IMR-90 (cell line): ENCODE data around the gene ALK. TPM values are rescaled to one million over a fixed set of nuclear protein-coding genes. Genes with fewer than 3 reads are reported as not detected.

ENCODE experiments used
- ATAC-seq: fragments of 200-7000 bp; cut with Tn5 transposase; 2 replicates; pipeline ENCODE4 v1.9.1; 2020; ENCODE audit warnings: low read depth, mild to moderate bottlenecking, moderate library complexity
- BruUV-seq: library from RNA; stranded (reverse); fragments of 400-500 nt; replicated peaks from 2 replicates; lab custom pipeline; 2021; lab: Mats Ljungman, UMichigan
- CTCF ChIA-PET: fragments of 300-600 bp; formaldehyde crosslinking; extraction: SDS; loops from one replicate; lab custom pipeline; 2021; ENCODE audit warnings: antibody characterized with exemption; lab: Yijun Ruan, JAX
- POLR2A ChIA-PET: fragments of 300-600 bp; sonication (Branson Sonifier 250); formaldehyde crosslinking; loops from one replicate; lab custom pipeline; 2022; ENCODE audit warnings: antibody characterized with exemption; ENCODE audit not compliant: unreplicated experiment; lab: Charles Lee
- DNase-seq: peaks from one replicate; pipeline ENCODE4 v3.0.0; 2013
- H2AFZ ChIP-seq: replicated peaks from 2 replicates; pipeline ENCODE3; 2013; ENCODE audit warnings: low read length, mild to moderate bottlenecking; ENCODE audit not compliant: poor library complexity
- H2AK5ac ChIP-seq: 2 replicates; pipeline ENCODE4 v1.6.1; 2013; ENCODE audit warnings: low read depth, low read length, inconsistent platforms
- H2AK9ac ChIP-seq: replicated peaks from 2 replicates; pipeline ENCODE3; 2013; ENCODE audit warnings: mild to moderate bottlenecking, low read depth, low read length, moderate library complexity; ENCODE audit not compliant: poor library complexity
- H2BK120ac ChIP-seq: 2 replicates; pipeline ENCODE4 v1.6.1; 2013; ENCODE audit warnings: low read depth, low read length, inconsistent platforms
- H2BK15ac ChIP-seq: 3 replicates; pipeline ENCODE4 v1.6.1; 2013; ENCODE audit warnings: low read depth, low read length, inconsistent platforms
- H2BK20ac ChIP-seq: 2 replicates; pipeline ENCODE4 v1.6.1; 2013; ENCODE audit warnings: low read depth, mild to moderate bottlenecking, inconsistent platforms, low read length, moderate library complexity
- H2BK5ac ChIP-seq: 2 replicates; pipeline ENCODE4 v1.6.1; 2013; ENCODE audit warnings: mild to moderate bottlenecking, low read depth, low read length, inconsistent platforms; ENCODE audit not compliant: poor library complexity, severe bottlenecking
- H3K14ac ChIP-seq: replicated peaks from 2 replicates; pipeline ENCODE4 v1.6.1; 2013; ENCODE audit warnings: low read depth, low read length, inconsistent platforms
- H3K18ac ChIP-seq: 2 replicates; pipeline ENCODE4 v1.6.1; 2013; ENCODE audit warnings: low read depth, low read length, control low read depth
- H3K23ac ChIP-seq: 2 replicates; pipeline ENCODE4 v1.6.1; 2013; ENCODE audit warnings: low read depth, low read length, inconsistent platforms
- H3K27ac ChIP-seq: 2 replicates; pipeline ENCODE4 v1.5.1; 2013; ENCODE audit warnings: mild to moderate bottlenecking, control low read depth, low read length; ENCODE audit not compliant: insufficient read depth
- H3K27me3 ChIP-seq: 2 replicates; pipeline ENCODE4 v1.6.1; 2013; ENCODE audit warnings: low read length; ENCODE audit not compliant: control insufficient read depth, insufficient read depth
- H3K36me3 ChIP-seq: 2 replicates; pipeline ENCODE4 v1.6.1; 2013; ENCODE audit warnings: low read length, mixed read lengths; ENCODE audit not compliant: control insufficient read depth, insufficient read depth
- H3K4ac ChIP-seq: 2 replicates; pipeline ENCODE4 v1.6.1; 2013; ENCODE audit warnings: low read depth, low read length, inconsistent platforms
- H3K4me1 ChIP-seq: 2 replicates; pipeline ENCODE4 v1.6.1; 2013; ENCODE audit warnings: low read length, mixed read lengths; ENCODE audit not compliant: control insufficient read depth, insufficient read depth
- H3K4me2 ChIP-seq: 2 replicates; pipeline ENCODE4 v1.6.1; 2013; ENCODE audit warnings: low read depth, mild to moderate bottlenecking, control low read depth, low read length, moderate library complexity
- H3K4me3 ChIP-seq: 2 replicates; pipeline ENCODE4 v1.5.1; 2013; ENCODE audit warnings: low read depth, mild to moderate bottlenecking, control low read depth, low read length, moderate library complexity; ENCODE audit not compliant: insufficient read depth
- H3K56ac ChIP-seq: 2 replicates; pipeline ENCODE4 v1.6.1; 2013; ENCODE audit warnings: low read length, inconsistent platforms; ENCODE audit not compliant: insufficient read depth; ENCODE audit errors: extremely low read depth
- H3K79me1 ChIP-seq, 2 experiments: 2 replicates each; pipeline ENCODE4 v1.6.1; 2013; ENCODE audit warnings: low read length in 2 of 2, inconsistent platforms in 1 of 2, low read depth in 1 of 2
- H3K9ac ChIP-seq: 2 replicates; pipeline ENCODE4 v1.6.1; 2013; ENCODE audit warnings: low read depth, low read length, control low read depth
- H3K9me1 ChIP-seq: 2 replicates; pipeline ENCODE4 v1.6.1; 2013; ENCODE audit warnings: low read length, inconsistent platforms; ENCODE audit not compliant: insufficient read depth
- H3K9me3 ChIP-seq: 2 replicates; pipeline ENCODE4 v1.6.1; 2013; ENCODE audit warnings: low read length; ENCODE audit not compliant: control insufficient read depth, insufficient read depth
- H4K20me1 ChIP-seq: 2 replicates; pipeline ENCODE4 v1.6.1; 2013; ENCODE audit warnings: low read length, inconsistent platforms; ENCODE audit not compliant: insufficient read depth
- H4K5ac ChIP-seq: 2 replicates; pipeline ENCODE4 v1.6.1; 2013; ENCODE audit warnings: mild to moderate bottlenecking, low read depth, low read length, control low read depth
- H4K8ac ChIP-seq, 2 experiments: 2 replicates each; pipeline ENCODE4 v1.6.1; 2013; ENCODE audit warnings: low read depth in 2 of 2, low read length in 2 of 2, control low read depth in 1 of 2, inconsistent platforms in 1 of 2
- H4K91ac ChIP-seq: 2 replicates; pipeline ENCODE4 v1.6.1; 2013; ENCODE audit warnings: low read depth, low read length, inconsistent platforms; ENCODE audit not compliant: insufficient read depth
- CEBPB ChIP-seq: IDR thresholded peaks from 2 replicates; pipeline ENCODE4 v1.6.1; 2012; ENCODE audit warnings: low read depth, low read length, improper control_type of control experiment
- FOS ChIP-seq: fragments of 150-350 bp; IDR thresholded peaks from 2 replicates; pipeline ENCODE4 v1.6.1; 2016; ENCODE audit warnings: low read depth, low read length
- MAFK ChIP-seq: IDR thresholded peaks from 2 replicates; pipeline ENCODE4 v1.6.1; 2012; ENCODE audit warnings: low read depth, low read length, improper control_type of control experiment
- POLR2A ChIP-seq: IDR thresholded peaks from 2 replicates; pipeline ENCODE4 v1.6.1; 2012; ENCODE audit warnings: mild to moderate bottlenecking, low read depth, low read length
- RAD21 ChIP-seq: IDR thresholded peaks from 2 replicates; pipeline ENCODE4 v1.6.1; 2012; ENCODE audit warnings: low read length, improper control_type of control experiment
- RCOR1 ChIP-seq: IDR thresholded peaks from 2 replicates; pipeline ENCODE4 v1.6.1; 2012; ENCODE audit warnings: mild to moderate bottlenecking, low read length, improper control_type of control experiment; ENCODE audit not compliant: insufficient replicate concordance
- WGBS, 2 experiments: methylation state at CpG; one replicate each; pipeline versions ENCODE4 v1.1.5 to v1.1.7; 2013; ENCODE audit warnings: missing lambda C conversion rate in 2 of 2; ENCODE audit not compliant: insufficient read length in 1 of 2; ENCODE audit errors: extremely low coverage in 2 of 2; 5-methylcytosine and 5-hydroxymethylcytosine counted together
- dilution Hi-C: fragments of 300-500 bp; cut with HindIII; formaldehyde crosslinking; loops from one replicate; pipeline ENCODE4 v1.14.3; 2018; ENCODE audit warnings: low sequenced_read_pairs; ENCODE audit not compliant: unreplicated experiment
- in situ Hi-C: fragments of 300-500 bp; cut with MboI; formaldehyde crosslinking; loops from 3 replicates; pipeline ENCODE4 v1.14.3; 2019; ENCODE audit warnings: low sequenced_read_pairs, inconsistent platforms, mixed read lengths
- intact Hi-C: fragments of 100-400 bp; cut with micrococcal nuclease; formaldehyde crosslinking; loops from 2 replicates; pipeline ENCODE4 v1.10.0; 2022
- polyA plus RNA-seq, 3 experiments: library from polyadenylated mRNA; depleted of rRNA; stranded (reverse); fragments of >200 nt; gene quantifications; 2 replicates each; pipeline ENCODE4 v1.2.3, GENCODE V29; 2012; ENCODE audit warnings: low replicate concordance in 1 of 3
- total RNA-seq: library from RNA; depleted of rRNA; stranded (reverse); fragments of >200 nt; gene quantifications from 2 replicates; pipeline ENCODE4 v1.2.3, GENCODE V29; 2012

Gene ALK
- total and polyA plus RNA-seq, 2 of the 4 experiments (the other 2 are of a cell fraction): not detected

DNA sequence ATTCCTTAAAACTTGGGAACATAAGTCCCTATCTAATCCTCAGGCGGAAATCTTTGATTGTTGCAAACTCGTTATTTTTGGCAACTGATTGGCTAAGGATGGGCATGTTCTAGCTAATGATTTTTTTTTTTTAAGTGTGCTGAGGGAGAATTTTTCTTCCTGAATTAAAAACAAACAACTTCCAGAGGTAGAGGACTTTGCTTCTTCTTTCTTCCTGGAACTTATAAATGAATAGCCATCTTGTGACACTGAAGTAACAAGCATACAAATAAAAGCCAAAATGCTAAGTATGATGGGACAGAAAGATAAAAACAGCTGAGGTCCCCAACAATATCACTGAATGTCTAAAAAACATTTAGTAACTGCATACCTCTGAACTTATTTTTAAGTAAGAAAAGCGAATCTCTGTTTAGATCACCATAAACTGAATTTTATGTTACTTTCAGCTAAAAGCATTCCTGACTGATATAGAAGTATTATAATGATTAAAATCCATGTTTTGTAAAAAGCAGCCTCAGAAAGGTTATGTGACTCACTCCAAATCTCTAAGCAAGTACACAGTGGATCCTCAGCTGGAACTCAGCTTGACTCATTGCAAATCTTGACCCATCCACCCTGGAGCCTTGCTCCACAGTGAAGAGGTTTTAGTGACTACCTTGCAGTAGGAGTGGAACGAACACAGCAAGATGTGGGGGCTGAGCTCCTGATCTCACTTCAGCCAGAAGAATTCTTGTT, 461.8 kb downstream of the ALK start:
- Histone ChIP-seq H3K4me3 (no peak overlapping the region), H3K27ac (no peak overlapping the region), H3K79me1 (no peaks in the 10 kb centered on the region), H3K9me3 (no peaks in the 10 kb centered on the region), H2AFZ (no peak overlapping the region), H2BK120ac (0 out of 2 replicates have a peak overlapping the region, but pooled peaks have one; percentile 16), H3K4me2 (no peak overlapping the region), H3K14ac (no peak overlapping the region), H3K9me1 (no peaks in the 10 kb centered on the region), H2BK15ac (no peak overlapping the region), H3K4ac (no peak overlapping the region; the same call in 1 of the 2 replicates), H3K23ac (no peak overlapping the region), H2AK5ac (no peak overlapping the region), H3K18ac (peak overlapping the region; percentile 53; the same call in 1 of the 2 replicates), H3K36me3 (no peaks in the 10 kb centered on the region), H2AK9ac (no peak overlapping the region), H4K8ac (peak overlapping the region in 1 of 2 experiments; percentile 45; a peak in 1 of 4 replicates), H2BK5ac (peak overlapping the region; percentile 62), H3K9ac (no peak overlapping the region), H3K56ac (no peak overlapping the region), H4K20me1 (no peaks in the 10 kb centered on the region), H3K27me3 (no peaks in the 10 kb centered on the region), H3K4me1 (peaks cover 6% of the 10 kb centered on the region), H4K91ac (no peak overlapping the region; the same call in 1 of the 2 replicates), H2BK20ac (peak overlapping the region; percentile 28; the same call in 1 of the 2 replicates), H4K5ac (no peak overlapping the region)
- in situ Hi-C loops (no loop called here), intact Hi-C loops (loop anchor here (5.0 kb wide), 1 partner anchor 58 kb away; no protein-coding TSS in a partner anchor), dilution Hi-C loops (no loop called here)
- WGBS, 2 experiments: no CpG with 5 or more reads among the region's 4 CpGs
- ATAC-seq: peak; percentile 82
- ChIA-PET POLR2A (interaction anchor here (0.6 kb wide), 2 partner anchors 42 to 61 kb away, joined by 3 to 4 read pairs; no protein-coding TSS in a partner anchor), CTCF (interaction anchor here (0.7 kb wide), 1 partner anchor 151 kb away, joined by 3 read pairs; no protein-coding TSS in a partner anchor)
- DNase-seq: peak; percentile 90
- TF ChIP-seq POLR2A: no peak
- TF ChIP-seq MAFK: no peak
- TF ChIP-seq RAD21: no peak
- TF ChIP-seq CEBPB: peak; percentile 74
- peak; percentile 68 for TF ChIP-seq FOS
- no peak for TF ChIP-seq RCOR1
- BruUV-seq: no TSS peak
